ENCODE measurements around the gene APRT. TPM values are rescaled to one million over a fixed set of nuclear protein-coding genes. Genes with fewer than 3 reads are reported as not detected.
A peak's percentile ranks its signal among the peaks of the same experiment; 100 is the strongest.

The APRT gene
- total and polyA plus RNA-seq, 9 of the 15 experiments (the other 6 are each of a cell fraction or from before 2014, with no cell fraction given): 41.7 to 409 (median 146) TPM

DNA sequence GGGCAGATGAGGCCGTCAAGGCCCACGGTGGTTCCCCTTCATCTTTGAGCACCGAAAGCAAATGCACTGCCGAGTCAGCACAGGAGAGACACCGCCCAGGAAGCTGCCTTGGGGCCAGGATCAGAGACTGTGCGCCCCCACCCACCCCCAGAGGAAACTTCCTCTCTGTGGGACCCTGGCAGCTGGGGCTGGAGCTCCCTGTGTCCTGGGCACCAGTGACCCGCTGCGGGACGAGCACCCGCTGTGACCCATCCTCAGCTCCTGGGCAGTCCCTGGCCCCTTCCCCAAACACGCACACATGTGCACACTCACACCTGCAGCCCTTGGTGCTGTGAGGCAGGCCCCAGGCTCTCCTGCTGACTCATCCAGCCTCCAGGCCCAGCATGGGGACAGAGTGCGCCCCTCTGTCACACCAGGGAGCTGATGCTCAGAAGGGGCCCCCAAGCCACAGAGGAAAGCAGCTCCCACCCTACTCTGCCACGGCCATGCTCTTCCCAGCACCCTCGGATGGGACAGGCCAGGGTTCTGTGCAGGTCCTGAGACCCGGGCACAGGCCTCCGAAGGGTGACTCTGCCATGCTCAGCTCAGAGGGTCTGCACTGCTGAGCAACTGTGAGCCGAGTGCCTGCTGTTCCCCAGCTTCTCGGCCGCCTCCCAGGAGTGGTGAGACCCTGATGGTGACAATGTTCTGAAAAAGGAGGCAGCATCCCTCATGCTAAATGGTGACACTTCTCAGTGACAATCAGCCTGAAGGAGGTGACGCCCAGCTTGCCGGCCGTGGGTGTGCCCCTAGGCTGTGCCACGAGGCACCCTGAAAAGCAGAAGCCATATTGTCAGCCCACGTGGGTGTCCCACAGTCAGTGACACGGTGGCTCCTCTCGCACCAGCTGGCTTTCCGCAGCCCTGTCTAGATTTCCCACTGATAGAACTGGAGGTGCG is 30.3 kb downstream of the APRT start (continued):
- TF ChIP-seq CXXC5 (CRISPR knock-in tag; IDR thresholded peaks at IDR 0.05): peak; percentile 36
- TF ChIP-seq GATAD2A (IDR thresholded peaks at IDR 0.05): 0 out of 2 replicates have a peak, but pooled peaks have one; percentile 73
- TF ChIP-seq, protein P1, sequence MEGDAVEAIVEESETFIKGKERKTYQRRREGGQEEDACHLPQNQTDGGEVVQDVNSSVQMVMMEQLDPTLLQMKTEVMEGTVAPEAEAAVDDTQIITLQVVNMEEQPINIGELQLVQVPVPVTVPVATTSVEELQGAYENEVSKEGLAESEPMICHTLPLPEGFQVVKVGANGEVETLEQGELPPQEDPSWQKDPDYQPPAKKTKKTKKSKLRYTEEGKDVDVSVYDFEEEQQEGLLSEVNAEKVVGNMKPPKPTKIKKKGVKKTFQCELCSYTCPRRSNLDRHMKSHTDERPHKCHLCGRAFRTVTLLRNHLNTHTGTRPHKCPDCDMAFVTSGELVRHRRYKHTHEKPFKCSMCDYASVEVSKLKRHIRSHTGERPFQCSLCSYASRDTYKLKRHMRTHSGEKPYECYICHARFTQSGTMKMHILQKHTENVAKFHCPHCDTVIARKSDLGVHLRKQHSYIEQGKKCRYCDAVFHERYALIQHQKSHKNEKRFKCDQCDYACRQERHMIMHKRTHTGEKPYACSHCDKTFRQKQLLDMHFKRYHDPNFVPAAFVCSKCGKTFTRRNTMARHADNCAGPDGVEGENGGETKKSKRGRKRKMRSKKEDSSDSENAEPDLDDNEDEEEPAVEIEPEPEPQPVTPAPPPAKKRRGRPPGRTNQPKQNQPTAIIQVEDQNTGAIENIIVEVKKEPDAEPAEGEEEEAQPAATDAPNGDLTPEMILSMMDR (IDR thresholded peaks at IDR 0.05 in 2 of 3, conservative IDR thresholded peaks at IDR 0.05 in 1 of 3; ENCODE audit: insufficient read depth in 2 of 3, low read depth in 1 of 3, low read length in 3 of 3): 0 out of 6 replicates have a peak, but pooled peaks of 2 of the 3 experiments have one; percentile 6 to 11
- peak; percentile 39; the same call in 1 of the 2 replicates for TF ChIP-seq KLF6 (CRISPR knock-in tag; IDR thresholded peaks at IDR 0.05; ENCODE audit: borderline replicate concordance)
- TF ChIP-seq DDX20 (tag; IDR thresholded peaks at IDR 0.05; ENCODE audit: low read depth): no peak
- TF ChIP-seq, protein P2, sequence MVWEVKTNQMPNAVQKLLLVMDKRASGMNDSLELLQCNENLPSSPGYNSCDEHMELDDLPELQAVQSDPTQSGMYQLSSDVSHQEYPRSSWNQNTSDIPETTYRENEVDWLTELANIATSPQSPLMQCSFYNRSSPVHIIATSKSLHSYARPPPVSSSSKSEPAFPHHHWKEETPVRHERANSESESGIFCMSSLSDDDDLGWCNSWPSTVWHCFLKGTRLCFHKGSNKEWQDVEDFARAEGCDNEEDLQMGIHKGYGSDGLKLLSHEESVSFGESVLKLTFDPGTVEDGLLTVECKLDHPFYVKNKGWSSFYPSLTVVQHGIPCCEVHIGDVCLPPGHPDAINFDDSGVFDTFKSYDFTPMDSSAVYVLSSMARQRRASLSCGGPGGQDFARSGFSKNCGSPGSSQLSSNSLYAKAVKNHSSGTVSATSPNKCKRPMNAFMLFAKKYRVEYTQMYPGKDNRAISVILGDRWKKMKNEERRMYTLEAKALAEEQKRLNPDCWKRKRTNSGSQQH (CRISPR knock-in tag; IDR thresholded peaks at IDR 0.05): 0 out of 2 replicates have a peak, but pooled peaks have one; percentile 38
- TF ChIP-seq RBFOX2 (IDR thresholded peaks at IDR 0.05; ENCODE audit: low read depth, low read length): peak; percentile 84
- TF ChIP-seq EGR1 (conservative IDR thresholded peaks at IDR 0.05): peak; percentile 42; the same call in 1 of the 2 replicates
- TF ChIP-seq, protein P3, sequence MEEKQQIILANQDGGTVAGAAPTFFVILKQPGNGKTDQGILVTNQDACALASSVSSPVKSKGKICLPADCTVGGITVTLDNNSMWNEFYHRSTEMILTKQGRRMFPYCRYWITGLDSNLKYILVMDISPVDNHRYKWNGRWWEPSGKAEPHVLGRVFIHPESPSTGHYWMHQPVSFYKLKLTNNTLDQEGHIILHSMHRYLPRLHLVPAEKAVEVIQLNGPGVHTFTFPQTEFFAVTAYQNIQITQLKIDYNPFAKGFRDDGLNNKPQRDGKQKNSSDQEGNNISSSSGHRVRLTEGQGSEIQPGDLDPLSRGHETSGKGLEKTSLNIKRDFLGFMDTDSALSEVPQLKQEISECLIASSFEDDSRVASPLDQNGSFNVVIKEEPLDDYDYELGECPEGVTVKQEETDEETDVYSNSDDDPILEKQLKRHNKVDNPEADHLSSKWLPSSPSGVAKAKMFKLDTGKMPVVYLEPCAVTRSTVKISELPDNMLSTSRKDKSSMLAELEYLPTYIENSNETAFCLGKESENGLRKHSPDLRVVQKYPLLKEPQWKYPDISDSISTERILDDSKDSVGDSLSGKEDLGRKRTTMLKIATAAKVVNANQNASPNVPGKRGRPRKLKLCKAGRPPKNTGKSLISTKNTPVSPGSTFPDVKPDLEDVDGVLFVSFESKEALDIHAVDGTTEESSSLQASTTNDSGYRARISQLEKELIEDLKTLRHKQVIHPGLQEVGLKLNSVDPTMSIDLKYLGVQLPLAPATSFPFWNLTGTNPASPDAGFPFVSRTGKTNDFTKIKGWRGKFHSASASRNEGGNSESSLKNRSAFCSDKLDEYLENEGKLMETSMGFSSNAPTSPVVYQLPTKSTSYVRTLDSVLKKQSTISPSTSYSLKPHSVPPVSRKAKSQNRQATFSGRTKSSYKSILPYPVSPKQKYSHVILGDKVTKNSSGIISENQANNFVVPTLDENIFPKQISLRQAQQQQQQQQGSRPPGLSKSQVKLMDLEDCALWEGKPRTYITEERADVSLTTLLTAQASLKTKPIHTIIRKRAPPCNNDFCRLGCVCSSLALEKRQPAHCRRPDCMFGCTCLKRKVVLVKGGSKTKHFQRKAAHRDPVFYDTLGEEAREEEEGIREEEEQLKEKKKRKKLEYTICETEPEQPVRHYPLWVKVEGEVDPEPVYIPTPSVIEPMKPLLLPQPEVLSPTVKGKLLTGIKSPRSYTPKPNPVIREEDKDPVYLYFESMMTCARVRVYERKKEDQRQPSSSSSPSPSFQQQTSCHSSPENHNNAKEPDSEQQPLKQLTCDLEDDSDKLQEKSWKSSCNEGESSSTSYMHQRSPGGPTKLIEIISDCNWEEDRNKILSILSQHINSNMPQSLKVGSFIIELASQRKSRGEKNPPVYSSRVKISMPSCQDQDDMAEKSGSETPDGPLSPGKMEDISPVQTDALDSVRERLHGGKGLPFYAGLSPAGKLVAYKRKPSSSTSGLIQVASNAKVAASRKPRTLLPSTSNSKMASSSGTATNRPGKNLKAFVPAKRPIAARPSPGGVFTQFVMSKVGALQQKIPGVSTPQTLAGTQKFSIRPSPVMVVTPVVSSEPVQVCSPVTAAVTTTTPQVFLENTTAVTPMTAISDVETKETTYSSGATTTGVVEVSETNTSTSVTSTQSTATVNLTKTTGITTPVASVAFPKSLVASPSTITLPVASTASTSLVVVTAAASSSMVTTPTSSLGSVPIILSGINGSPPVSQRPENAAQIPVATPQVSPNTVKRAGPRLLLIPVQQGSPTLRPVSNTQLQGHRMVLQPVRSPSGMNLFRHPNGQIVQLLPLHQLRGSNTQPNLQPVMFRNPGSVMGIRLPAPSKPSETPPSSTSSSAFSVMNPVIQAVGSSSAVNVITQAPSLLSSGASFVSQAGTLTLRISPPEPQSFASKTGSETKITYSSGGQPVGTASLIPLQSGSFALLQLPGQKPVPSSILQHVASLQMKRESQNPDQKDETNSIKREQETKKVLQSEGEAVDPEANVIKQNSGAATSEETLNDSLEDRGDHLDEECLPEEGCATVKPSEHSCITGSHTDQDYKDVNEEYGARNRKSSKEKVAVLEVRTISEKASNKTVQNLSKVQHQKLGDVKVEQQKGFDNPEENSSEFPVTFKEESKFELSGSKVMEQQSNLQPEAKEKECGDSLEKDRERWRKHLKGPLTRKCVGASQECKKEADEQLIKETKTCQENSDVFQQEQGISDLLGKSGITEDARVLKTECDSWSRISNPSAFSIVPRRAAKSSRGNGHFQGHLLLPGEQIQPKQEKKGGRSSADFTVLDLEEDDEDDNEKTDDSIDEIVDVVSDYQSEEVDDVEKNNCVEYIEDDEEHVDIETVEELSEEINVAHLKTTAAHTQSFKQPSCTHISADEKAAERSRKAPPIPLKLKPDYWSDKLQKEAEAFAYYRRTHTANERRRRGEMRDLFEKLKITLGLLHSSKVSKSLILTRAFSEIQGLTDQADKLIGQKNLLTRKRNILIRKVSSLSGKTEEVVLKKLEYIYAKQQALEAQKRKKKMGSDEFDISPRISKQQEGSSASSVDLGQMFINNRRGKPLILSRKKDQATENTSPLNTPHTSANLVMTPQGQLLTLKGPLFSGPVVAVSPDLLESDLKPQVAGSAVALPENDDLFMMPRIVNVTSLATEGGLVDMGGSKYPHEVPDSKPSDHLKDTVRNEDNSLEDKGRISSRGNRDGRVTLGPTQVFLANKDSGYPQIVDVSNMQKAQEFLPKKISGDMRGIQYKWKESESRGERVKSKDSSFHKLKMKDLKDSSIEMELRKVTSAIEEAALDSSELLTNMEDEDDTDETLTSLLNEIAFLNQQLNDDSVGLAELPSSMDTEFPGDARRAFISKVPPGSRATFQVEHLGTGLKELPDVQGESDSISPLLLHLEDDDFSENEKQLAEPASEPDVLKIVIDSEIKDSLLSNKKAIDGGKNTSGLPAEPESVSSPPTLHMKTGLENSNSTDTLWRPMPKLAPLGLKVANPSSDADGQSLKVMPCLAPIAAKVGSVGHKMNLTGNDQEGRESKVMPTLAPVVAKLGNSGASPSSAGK (IDR thresholded peaks at IDR 0.05): peak; percentile 24; the same call in 1 of the 2 replicates
- TF ChIP-seq KLF1 (tag; IDR thresholded peaks at IDR 0.05): peak; percentile 75
- no peak for TF ChIP-seq HIVEP1 (CRISPR knock-in tag; IDR thresholded peaks at IDR 0.05)
